Neural crest cell (in vitro differentiated cells): Measurements from ENCODE around the gene CRACR2B. TPM values are rescaled to one million over a fixed set of nuclear protein-coding genes. Genes with fewer than 3 reads are reported as not detected.

Experiments
- DNase-seq: peaks from one replicate; pipeline ENCODE4 v3.0.0; 2021; ENCODE audit warnings: low read depth, mixed read lengths, low spot score
- H3K27ac Mint-ChIP-seq: one replicate; pipeline ENCODE4 v1.8.0; 2021; ENCODE audit warnings: mild to moderate bottlenecking, mixed read lengths; ENCODE audit not compliant: unreplicated experiment
- H3K27me3 Mint-ChIP-seq: 2 replicates; pipeline ENCODE4 v1.8.0; 2021; ENCODE audit warnings: low read depth, mild to moderate bottlenecking, mixed read lengths
- H3K36me3 Mint-ChIP-seq: 2 replicates; pipeline ENCODE4 v1.8.0; 2021; ENCODE audit warnings: low read depth, mild to moderate bottlenecking, mixed read lengths
- H3K4me1 Mint-ChIP-seq: 2 replicates; pipeline ENCODE4 v1.8.0; 2021; ENCODE audit warnings: mixed read lengths
- H3K4me3 Mint-ChIP-seq: one replicate; pipeline ENCODE4 v1.8.0; 2021; ENCODE audit warnings: mild to moderate bottlenecking, mixed read lengths
- H3K9me3 Mint-ChIP-seq: 2 replicates; pipeline ENCODE4 v1.8.0; 2021; ENCODE audit warnings: mixed read lengths
- total RNA-seq: library from RNA; stranded (reverse); gene quantifications from 2 replicates; pipeline ENCODE4 v1.2.1, GENCODE V29; 2021
- TF ChIP-seq, protein P1 (sequence below): fragments of 200-600 bp; sonication (generic); conservative IDR thresholded peaks from 2 replicates; pipeline ENCODE4 v1.5.0; 2021; ENCODE audit warnings: antibody characterized with exemption, mild to moderate bottlenecking

The CRACR2B gene
- total RNA-seq, 1 donor from 2014 or later: 2.7 TPM

DNA sequence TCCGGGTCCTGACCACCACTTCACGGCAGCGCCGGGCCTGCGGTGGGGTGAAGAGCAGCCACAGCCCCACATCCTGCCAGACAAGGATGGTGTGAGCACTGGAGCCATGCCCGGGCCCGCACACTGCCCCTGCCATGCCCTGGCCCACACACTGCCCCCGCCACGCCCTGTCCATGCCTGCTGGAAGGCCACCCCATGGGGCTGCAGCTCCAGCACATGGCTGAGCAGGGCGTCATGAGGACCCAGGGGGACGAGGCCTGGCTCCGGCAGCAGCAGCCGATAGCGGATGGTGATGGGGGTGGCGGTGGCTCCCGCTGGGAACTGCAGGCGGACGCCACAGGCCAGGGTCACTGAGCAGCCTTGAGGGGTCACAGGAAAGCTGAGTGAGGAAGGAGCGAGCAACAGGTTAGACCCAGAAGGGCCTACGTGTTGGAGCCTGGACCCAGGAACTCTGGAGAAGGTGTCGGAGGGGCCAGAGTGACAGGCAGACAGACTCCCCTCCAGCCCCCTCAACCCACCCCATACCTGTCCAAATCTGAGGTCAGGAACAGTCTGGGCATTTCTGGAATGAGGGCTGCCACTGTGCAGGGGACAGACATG lies 25.6 kb upstream of the CRACR2B start:
- peaks cover 3% of the 10 kb centered on the region for H3K4me1 Mint-ChIP-seq
- TF ChIP-seq, protein P1, sequence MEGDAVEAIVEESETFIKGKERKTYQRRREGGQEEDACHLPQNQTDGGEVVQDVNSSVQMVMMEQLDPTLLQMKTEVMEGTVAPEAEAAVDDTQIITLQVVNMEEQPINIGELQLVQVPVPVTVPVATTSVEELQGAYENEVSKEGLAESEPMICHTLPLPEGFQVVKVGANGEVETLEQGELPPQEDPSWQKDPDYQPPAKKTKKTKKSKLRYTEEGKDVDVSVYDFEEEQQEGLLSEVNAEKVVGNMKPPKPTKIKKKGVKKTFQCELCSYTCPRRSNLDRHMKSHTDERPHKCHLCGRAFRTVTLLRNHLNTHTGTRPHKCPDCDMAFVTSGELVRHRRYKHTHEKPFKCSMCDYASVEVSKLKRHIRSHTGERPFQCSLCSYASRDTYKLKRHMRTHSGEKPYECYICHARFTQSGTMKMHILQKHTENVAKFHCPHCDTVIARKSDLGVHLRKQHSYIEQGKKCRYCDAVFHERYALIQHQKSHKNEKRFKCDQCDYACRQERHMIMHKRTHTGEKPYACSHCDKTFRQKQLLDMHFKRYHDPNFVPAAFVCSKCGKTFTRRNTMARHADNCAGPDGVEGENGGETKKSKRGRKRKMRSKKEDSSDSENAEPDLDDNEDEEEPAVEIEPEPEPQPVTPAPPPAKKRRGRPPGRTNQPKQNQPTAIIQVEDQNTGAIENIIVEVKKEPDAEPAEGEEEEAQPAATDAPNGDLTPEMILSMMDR: no peak
- H3K27me3 Mint-ChIP-seq: no peaks in the 10 kb centered on the region
- H3K27ac Mint-ChIP-seq: no peak overlapping the region
- DNase-seq: no peak
- H3K4me3 Mint-ChIP-seq: no peak overlapping the region
- no peaks in the 10 kb centered on the region for H3K36me3 Mint-ChIP-seq
- H3K9me3 Mint-ChIP-seq: no peaks in the 10 kb centered on the region

DNA sequence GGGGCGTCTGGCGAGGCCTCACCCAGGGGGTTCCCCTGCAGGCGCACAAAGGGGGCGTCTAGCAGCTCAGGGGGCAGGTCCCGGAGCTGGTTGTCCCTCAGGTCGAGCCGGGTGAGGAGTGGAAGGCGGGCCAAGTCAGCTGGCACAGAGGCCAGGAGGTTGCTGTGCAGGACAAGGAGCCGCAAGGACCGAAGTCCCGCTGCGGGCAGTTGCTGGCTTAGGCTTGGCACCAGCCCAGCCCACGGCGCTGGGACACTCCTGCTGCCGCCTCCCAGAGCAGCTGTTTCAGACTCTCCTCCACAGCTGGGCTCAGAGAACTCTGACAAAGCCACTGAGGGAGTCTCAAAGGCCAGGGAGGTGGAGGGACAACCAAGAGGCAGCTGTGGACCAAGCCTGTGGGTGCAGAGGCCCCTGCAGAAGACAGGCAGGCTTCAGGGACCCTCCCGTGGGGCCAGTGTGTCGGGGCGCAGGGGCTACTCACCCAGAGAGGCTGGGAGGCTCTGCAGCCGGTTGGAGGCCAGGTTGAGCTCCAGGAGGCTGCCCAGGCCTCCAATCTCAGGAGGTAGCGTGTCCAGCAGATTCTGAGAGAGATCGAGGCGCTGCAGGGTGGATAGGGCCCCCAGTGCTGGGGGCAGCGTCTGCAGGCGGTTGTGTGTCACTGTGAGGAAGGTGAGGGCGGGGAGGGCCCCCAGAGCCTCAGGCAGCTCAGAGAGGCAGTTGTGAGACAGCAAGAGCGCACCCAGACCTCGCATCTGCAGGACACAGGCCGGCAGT lies 24.8 kb upstream of the CRACR2B start:
- Mint-ChIP-seq H3K4me3 (peak overlapping the region; percentile 38), H3K27ac (no peak overlapping the region), H3K4me1 (peaks cover 3% of the 10 kb centered on the region), H3K27me3 (no peaks in the 10 kb centered on the region), H3K36me3 (no peaks in the 10 kb centered on the region), H3K9me3 (no peaks in the 10 kb centered on the region)
- TF ChIP-seq, protein P1: no peak
- no peak for DNase-seq

DNA sequence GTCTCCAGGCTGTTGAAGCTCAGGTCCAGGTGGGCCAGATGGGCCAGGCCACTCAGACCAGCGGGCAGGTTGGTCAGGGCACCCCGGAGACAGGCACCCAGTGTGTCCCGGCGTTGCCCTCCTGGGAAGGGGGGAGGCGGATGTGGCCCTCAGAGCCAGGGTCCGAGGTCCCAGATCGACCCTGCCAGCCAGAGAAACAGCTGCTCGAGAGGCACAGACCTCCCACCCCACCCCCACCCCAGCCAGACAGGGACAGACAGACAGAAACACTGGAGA lies 24.3 kb upstream of the CRACR2B start:
- no peak for DNase-seq
- H3K27ac Mint-ChIP-seq: no peak overlapping the region
- peaks cover 5% of the 10 kb centered on the region for H3K4me1 Mint-ChIP-seq
- TF ChIP-seq, protein P1: no peak
- no peaks in the 10 kb centered on the region for H3K27me3 Mint-ChIP-seq
- H3K36me3 Mint-ChIP-seq: no peaks in the 10 kb centered on the region
- no peak overlapping the region for H3K4me3 Mint-ChIP-seq
- no peaks in the 10 kb centered on the region for H3K9me3 Mint-ChIP-seq

DNA sequence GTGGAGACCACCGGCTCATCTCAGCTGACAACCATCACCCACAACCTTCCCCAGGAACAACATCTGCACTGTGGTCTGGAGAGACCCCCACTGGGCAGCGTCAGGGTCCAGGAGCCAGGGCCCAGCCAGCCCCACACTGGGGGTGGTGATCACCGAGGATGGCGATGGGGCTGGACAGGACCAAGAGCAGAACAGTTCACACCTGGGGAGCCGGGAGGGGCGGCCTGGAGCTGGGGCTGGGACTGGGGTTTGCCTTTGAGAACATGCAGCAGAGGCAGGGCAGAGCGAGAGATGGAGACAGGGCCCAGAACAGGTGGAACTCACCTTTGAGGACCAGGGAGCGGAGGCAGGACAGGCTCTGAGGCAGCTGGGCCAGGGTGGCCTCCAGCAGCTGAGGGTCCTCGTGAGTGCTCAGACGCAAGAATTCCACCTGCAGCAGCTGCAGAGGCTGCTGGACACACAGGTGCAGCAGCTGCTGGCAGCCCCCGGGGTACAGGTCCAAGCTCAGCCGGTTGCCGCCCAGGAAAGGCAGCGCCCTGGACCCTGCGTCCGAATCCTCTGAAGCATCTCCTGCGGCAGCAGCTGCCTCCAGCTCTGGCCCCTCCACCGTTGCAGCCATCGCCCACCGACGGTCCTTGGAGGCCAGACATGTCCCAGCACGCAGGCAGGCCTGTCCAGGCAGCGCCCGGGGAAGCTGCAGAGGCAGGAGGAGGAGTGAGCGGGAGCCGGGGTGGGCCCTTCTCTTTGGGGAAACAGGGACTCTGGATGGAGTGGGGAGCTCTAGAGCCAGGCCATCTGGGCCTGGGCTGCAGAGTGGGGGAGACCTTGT lies 23.7 kb upstream of the CRACR2B start:
- H3K4me3 Mint-ChIP-seq: peak overlapping the region; percentile 84
- H3K9me3 Mint-ChIP-seq: no peaks in the 10 kb centered on the region
- no peaks in the 10 kb centered on the region for H3K27me3 Mint-ChIP-seq
- no peaks in the 10 kb centered on the region for H3K36me3 Mint-ChIP-seq
- H3K4me1 Mint-ChIP-seq: peaks cover 11% of the 10 kb centered on the region
- no peak for DNase-seq
- H3K27ac Mint-ChIP-seq: no peak overlapping the region
- TF ChIP-seq, protein P1: no peak

DNA sequence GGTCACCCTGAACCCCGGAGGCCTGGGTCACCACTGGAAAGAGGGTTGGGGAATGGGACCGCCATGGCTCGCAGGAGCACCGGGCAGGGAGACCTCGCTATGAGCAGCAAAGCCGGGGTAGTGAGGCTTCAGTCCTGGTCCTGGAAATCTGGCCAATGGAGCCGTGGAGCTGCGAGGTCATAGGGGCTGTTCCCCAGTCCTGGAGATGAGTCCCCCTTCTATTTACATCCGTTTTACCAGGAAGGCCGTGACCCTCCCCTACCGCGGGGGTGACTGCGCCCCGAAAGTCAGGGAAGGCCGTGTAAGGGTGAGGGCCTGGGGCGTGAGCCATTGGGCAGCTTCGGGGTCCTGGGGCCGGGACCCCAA lies 23.1 kb upstream of the CRACR2B start:
- no peak for DNase-seq
- H3K36me3 Mint-ChIP-seq: no peaks in the 10 kb centered on the region
- peaks cover 13% of the 10 kb centered on the region for H3K4me1 Mint-ChIP-seq
- H3K27me3 Mint-ChIP-seq: no peaks in the 10 kb centered on the region
- H3K9me3 Mint-ChIP-seq: no peaks in the 10 kb centered on the region
- H3K4me3 Mint-ChIP-seq: peak overlapping the region; percentile 84
- H3K27ac Mint-ChIP-seq: no peak overlapping the region
- TF ChIP-seq, protein P1: no peak
